Sigmoid colon (tissue), 4 donors: ENCODE results near the gene PRKACB.

Source experiments
- CTCF ChIP-seq, 4 experiments: fragments of 450-650 bp in 3 of 4; fragments of 200-600 bp in 1 of 4; IDR thresholded peaks; one replicate each; pipeline ENCODE4 v1.5.1; 2016 to 2019; ENCODE audit warnings: antibody characterized with exemption in 4 of 4, mild to moderate bottlenecking in 3 of 4, moderate library complexity in 2 of 4
- EP300 ChIP-seq, 4 donors: sonication (generic); formaldehyde crosslinking; IDR thresholded peaks; one replicate each; pipeline ENCODE4 v1.6.1; 2017; ENCODE audit warnings: antibody characterized with exemption in 4 of 4
- POLR2A ChIP-seq, 2 donors: fragments of 450-650 bp; IDR thresholded peaks; one replicate each; pipeline ENCODE4 v1.6.1; 2016; ENCODE audit warnings: antibody characterized with exemption in 2 of 2, mild to moderate bottlenecking in 2 of 2, moderate library complexity in 2 of 2
- POLR2AphosphoS5 ChIP-seq, 4 donors: sonication (generic); formaldehyde crosslinking; IDR thresholded peaks; one replicate each; pipeline ENCODE4 v1.6.1; 2017; ENCODE audit warnings: antibody characterized with exemption in 4 of 4

GRCh38 chr1:84255582-84255981, 111.5 kb downstream of the PRKACB start:
- TF ChIP-seq CTCF (IDR thresholded peaks at IDR 0.05) = no peak
- TF ChIP-seq POLR2AphosphoS5 (IDR thresholded peaks at IDR 0.05) = no peak
- no peak for TF ChIP-seq POLR2A (IDR thresholded peaks at IDR 0.05)
- no peak for TF ChIP-seq EP300 (IDR thresholded peaks at IDR 0.05)
